Measurements from ENCODE around the gene BMPR2.
"Not testable (repeated sequence)": the region's sequence is repeated elsewhere in the genome, so short reads cannot be mapped to it uniquely, and the experiment has no call there.

Gene BMPR2

GRCh38 chr2:202530038-202530437 is 153.9 kb downstream of the BMPR2 start:
- no peak for DNase-seq (ENCODE audit: low read depth in 2 of 2)

GRCh38 chr2:202535290-202535689 is 159.2 kb downstream of the BMPR2 start:
- not testable (repeated sequence) for DNase-seq (ENCODE audit: low read depth in 2 of 2)

- DNase-seq (ENCODE audit: low read depth in 2 of 2) = no peak
Observed at GRCh38 chr2:202541137-202541536, 165.0 kb downstream of the BMPR2 start.

GRCh38 chr2:202542142-202542541 is 166.0 kb downstream of the BMPR2 start:
- DNase-seq (ENCODE audit: low read depth in 2 of 2) = no peak

- DNase-seq (ENCODE audit: low read depth in 2 of 2) = no peak
Observed at GRCh38 chr2:202545523-202545922, 169.4 kb downstream of the BMPR2 start.

- DNase-seq (ENCODE audit: low read depth in 2 of 2) = no peak
Observed at GRCh38 chr2:202545931-202546330, 169.8 kb downstream of the BMPR2 start.

- not testable (repeated sequence) for DNase-seq (ENCODE audit: low read depth in 2 of 2)
Observed at GRCh38 chr2:202546499-202547141, 170.5 kb downstream of the BMPR2 start.

- DNase-seq (ENCODE audit: low read depth in 2 of 2) = no peak
Observed at GRCh38 chr2:202548240-202548639, 172.1 kb downstream of the BMPR2 start.

- not testable (repeated sequence) for DNase-seq (ENCODE audit: low read depth in 2 of 2)
Observed at GRCh38 chr2:202551000-202551399, 174.9 kb downstream of the BMPR2 start.

GRCh38 chr2:202555356-202555755 is 179.2 kb downstream of the BMPR2 start:
- DNase-seq (ENCODE audit: low read depth in 2 of 2) = no peak

- no peak for DNase-seq (ENCODE audit: low read depth in 2 of 2)
Observed at GRCh38 chr2:202560200-202560599, 184.1 kb downstream of the BMPR2 start.

- no peak for DNase-seq (ENCODE audit: low read depth in 2 of 2)
Observed at GRCh38 chr2:202564226-202564625, 188.1 kb downstream of the BMPR2 start.

- DNase-seq (ENCODE audit: low read depth in 2 of 2) = no peak
Observed at GRCh38 chr2:202566286-202566685, 190.2 kb downstream of the BMPR2 start.

- no peak for DNase-seq (ENCODE audit: low read depth in 2 of 2)
Observed at GRCh38 chr2:202574541-202574940, 198.4 kb downstream of the BMPR2 start.

- DNase-seq (ENCODE audit: low read depth in 2 of 2) = not testable (repeated sequence)
Observed at GRCh38 chr2:202575194-202575593, 199.1 kb downstream of the BMPR2 start.

- DNase-seq (ENCODE audit: low read depth in 2 of 2) = no peak
Observed at GRCh38 chr2:202577250-202578183, 201.4 kb downstream of the BMPR2 start.

GRCh38 chr2:202582846-202583245 is 206.7 kb downstream of the BMPR2 start:
- DNase-seq (ENCODE audit: low read depth in 2 of 2) = not testable (repeated sequence)

GRCh38 chr2:202583709-202584219 is 207.6 kb downstream of the BMPR2 start:
- DNase-seq (ENCODE audit: low read depth in 2 of 2) = no peak

- DNase-seq (ENCODE audit: low read depth in 2 of 2) = peak; percentile 37 to 54
Observed at GRCh38 chr2:202588647-202589581, 212.8 kb downstream of the BMPR2 start.

- DNase-seq (ENCODE audit: low read depth in 2 of 2) = no peak
Observed at GRCh38 chr2:202589582-202589949, 213.4 kb downstream of the BMPR2 start.

GRCh38 chr2:202592566-202592965 is 216.4 kb downstream of the BMPR2 start:
- no peak for DNase-seq (ENCODE audit: low read depth in 2 of 2)

GRCh38 chr2:202599105-202599504 is 223.0 kb downstream of the BMPR2 start:
- DNase-seq (ENCODE audit: low read depth in 2 of 2) = no peak
